Progenitor cell of endocrine pancreas (in vitro differentiated cells): ENCODE measurements around the gene TBC1D1. TPM values are rescaled to one million over a fixed set of nuclear protein-coding genes. Genes with fewer than 3 reads are reported as not detected.

Experiments
- DNase-seq: peaks from one replicate; pipeline ENCODE4 v3.0.0; 2021; ENCODE audit warnings: low spot score; ENCODE audit not compliant: unreplicated experiment
- H3K27ac Mint-ChIP-seq: 2 replicates; pipeline ENCODE4 v1.8.0; 2021; ENCODE audit warnings: mild to moderate bottlenecking, moderate library complexity, mixed read lengths
- H3K27me3 Mint-ChIP-seq: 2 replicates; pipeline ENCODE4 v1.8.0; 2021; ENCODE audit warnings: mixed read lengths
- H3K36me3 Mint-ChIP-seq: 2 replicates; pipeline ENCODE4 v1.8.0; 2022; ENCODE audit warnings: mixed read lengths; ENCODE audit not compliant: insufficient read depth
- H3K4me1 Mint-ChIP-seq: 2 replicates; pipeline ENCODE4 v1.8.0; 2021; ENCODE audit warnings: low read depth, mixed read lengths
- H3K4me3 Mint-ChIP-seq: 2 replicates; pipeline ENCODE4 v1.8.0; 2021; ENCODE audit warnings: low read depth, mild to moderate bottlenecking, moderate library complexity, mixed read lengths
- H3K9me3 Mint-ChIP-seq: 2 replicates; pipeline ENCODE4 v1.8.0; 2021; ENCODE audit warnings: low read depth, mixed read lengths
- CTCF ChIP-seq: fragments of 200-600 bp; sonication (generic); IDR thresholded peaks from one replicate; pipeline ENCODE4 v1.5.0; 2021; ENCODE audit warnings: antibody characterized with exemption, mild to moderate bottlenecking; ENCODE audit not compliant: unreplicated experiment
- total RNA-seq: library from RNA; stranded (reverse); gene quantifications from 2 replicates; pipeline ENCODE4 v1.2.1, GENCODE V29; 2021

The TBC1D1 gene
- total RNA-seq, 1 donor from 2014 or later: 138 TPM

- Mint-ChIP-seq H3K4me3 (no peak overlapping the region), H3K4me1 (peaks cover 33% of the 10 kb centered on the region), H3K36me3 (peaks cover 19% of the 10 kb centered on the region), H3K27me3 (no peaks in the 10 kb centered on the region), H3K9me3 (no peaks in the 10 kb centered on the region), H3K27ac (no peak overlapping the region)
- no peak for TF ChIP-seq CTCF
- DNase-seq: no peak
Measured at GRCh38 chr4:38106311-38106710, 215.4 kb downstream of the TBC1D1 start.

- Mint-ChIP-seq H3K27ac (no peak overlapping the region), H3K4me3 (no peak overlapping the region), H3K9me3 (no peaks in the 10 kb centered on the region), H3K36me3 (peaks cover 17% of the 10 kb centered on the region), H3K4me1 (peaks cover 37% of the 10 kb centered on the region), H3K27me3 (no peaks in the 10 kb centered on the region)
- no peak for TF ChIP-seq CTCF
- DNase-seq: no peak
Measured at GRCh38 chr4:38106886-38107514, 216.1 kb downstream of the TBC1D1 start.

DNA sequence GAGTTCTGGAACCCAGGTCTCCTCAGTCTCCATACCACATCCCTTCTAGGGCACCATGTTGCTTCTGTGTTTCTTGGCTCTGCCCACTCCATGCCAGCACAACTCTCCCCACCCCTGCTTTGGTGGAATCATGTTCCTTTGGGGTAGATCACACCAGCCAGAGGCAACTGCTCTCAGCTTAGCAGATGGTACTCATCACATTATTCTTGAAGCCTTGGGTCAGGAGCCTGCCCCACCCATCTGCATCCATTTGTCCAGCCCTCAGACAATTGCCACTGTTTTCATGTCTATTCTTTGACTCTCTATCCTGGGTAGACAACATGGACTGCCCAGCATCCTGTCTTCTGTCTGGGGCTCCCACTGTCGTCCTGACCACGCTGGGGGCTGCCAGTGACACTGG, 216.9 kb downstream of the TBC1D1 start:
- Mint-ChIP-seq H3K4me1 (peaks cover 45% of the 10 kb centered on the region), H3K9me3 (no peaks in the 10 kb centered on the region), H3K27ac (no peak overlapping the region), H3K27me3 (no peaks in the 10 kb centered on the region), H3K4me3 (no peak overlapping the region), H3K36me3 (peaks cover 17% of the 10 kb centered on the region)
- no peak for TF ChIP-seq CTCF
- DNase-seq: no peak

DNA sequence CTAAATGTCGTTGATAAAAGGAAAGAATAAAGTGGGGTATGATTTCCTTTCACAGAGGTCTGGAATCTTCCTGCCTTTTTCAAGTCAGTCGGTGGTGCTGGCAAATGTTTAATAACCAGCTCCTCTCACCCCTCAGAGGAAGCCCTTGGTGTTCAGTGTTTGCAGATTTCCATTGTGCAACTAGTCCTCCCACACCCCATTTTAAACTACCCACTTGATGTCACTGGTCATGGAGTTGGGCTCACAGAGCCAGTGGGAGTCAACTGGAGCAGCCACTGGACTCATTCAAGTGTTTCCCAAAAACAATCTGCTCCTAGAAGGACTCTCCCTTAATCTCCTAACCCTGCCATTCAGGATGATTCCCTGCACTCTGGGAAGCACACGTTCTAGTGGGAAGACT, 218.5 kb downstream of the TBC1D1 start:
- H3K27ac Mint-ChIP-seq: peak overlapping the region; percentile 91
- H3K27me3 Mint-ChIP-seq: no peaks in the 10 kb centered on the region
- peaks cover 11% of the 10 kb centered on the region for H3K36me3 Mint-ChIP-seq
- peaks cover 58% of the 10 kb centered on the region for H3K4me1 Mint-ChIP-seq
- H3K4me3 Mint-ChIP-seq: no peak overlapping the region
- no peaks in the 10 kb centered on the region for H3K9me3 Mint-ChIP-seq
- no peak for DNase-seq
- TF ChIP-seq CTCF: no peak

- peaks cover 63% of the 10 kb centered on the region for H3K4me1 Mint-ChIP-seq
- no peaks in the 10 kb centered on the region for H3K9me3 Mint-ChIP-seq
- H3K4me3 Mint-ChIP-seq: peak overlapping the region; percentile 3
- peak overlapping the region; percentile 91 for H3K27ac Mint-ChIP-seq
- H3K27me3 Mint-ChIP-seq: no peaks in the 10 kb centered on the region
- H3K36me3 Mint-ChIP-seq: peaks cover 13% of the 10 kb centered on the region
- DNase-seq: no peak
- no peak for TF ChIP-seq CTCF
Measured at GRCh38 chr4:38109896-38110295, 219.0 kb downstream of the TBC1D1 start.
